Spinal cord (tissue), 10 donors: Measurements from ENCODE around the gene HYCC1. TPM values are rescaled to one million over a fixed set of nuclear protein-coding genes. Genes with fewer than 3 reads are reported as not detected.
"Not testable (repeated sequence)": the region's sequence is repeated elsewhere in the genome, so short reads cannot be mapped to it uniquely, and the experiment has no call there.

Experiments used
- DNase-seq, 6 donors: peaks; one replicate each; pipeline versions ENCODE4 v3.0.0 to v3.0.0-alpha.2; 2013 to 2015; ENCODE audit warnings: low spot score in 6 of 6, low read depth in 4 of 6
- H3K27ac ChIP-seq: one replicate; pipeline ENCODE4 v1.5.1; 2013; ENCODE audit warnings: low read depth, low read length, control low read depth
- H3K27me3 ChIP-seq: one replicate; pipeline ENCODE4 v1.6.1; 2013; ENCODE audit warnings: low read length; ENCODE audit not compliant: control insufficient read depth, insufficient read depth
- H3K36me3 ChIP-seq: one replicate; pipeline ENCODE4 v1.6.1; 2013; ENCODE audit warnings: low read length; ENCODE audit not compliant: control insufficient read depth, insufficient read depth
- H3K4me1 ChIP-seq: one replicate; pipeline ENCODE4 v1.6.1; 2013; ENCODE audit warnings: low read length; ENCODE audit not compliant: control insufficient read depth, insufficient read depth
- H3K4me3 ChIP-seq: one replicate; pipeline ENCODE4 v1.5.1; 2013; ENCODE audit warnings: low read depth, low read length, control low read depth
- H3K9me3 ChIP-seq: one replicate; pipeline ENCODE4 v1.6.1; 2013; ENCODE audit warnings: low read length; ENCODE audit not compliant: control insufficient read depth, insufficient read depth
- WGBS: methylation state at CpG from one replicate; pipeline ENCODE4 v1.1.5; 2013; ENCODE audit warnings: missing lambda C conversion rate; ENCODE audit not compliant: insufficient coverage; 5-methylcytosine and 5-hydroxymethylcytosine counted together
- polyA plus RNA-seq, 2 donors: library from polyadenylated mRNA; unstranded; fragments of 120-200 nt; gene quantifications; one replicate each; pipeline ENCODE4 v1.2.1, GENCODE V29; 2013; ENCODE audit not compliant: insufficient read length in 2 of 2
- total RNA-seq, 2 donors: library from RNA; depleted of rRNA in 1 of 2; stranded (reverse); fragments of 120-200 nt in 1 of 2; fragments of >200 nt in 1 of 2; gene quantifications; one replicate each; pipeline versions ENCODE4 v1.2.3 to v1.2.4, GENCODE V29; 2013 to 2014
- donor health status: healthy.

Gene HYCC1
- total and polyA plus RNA-seq, 4 donors = 15.9 to 52.7 (median 27.1) TPM

DNA sequence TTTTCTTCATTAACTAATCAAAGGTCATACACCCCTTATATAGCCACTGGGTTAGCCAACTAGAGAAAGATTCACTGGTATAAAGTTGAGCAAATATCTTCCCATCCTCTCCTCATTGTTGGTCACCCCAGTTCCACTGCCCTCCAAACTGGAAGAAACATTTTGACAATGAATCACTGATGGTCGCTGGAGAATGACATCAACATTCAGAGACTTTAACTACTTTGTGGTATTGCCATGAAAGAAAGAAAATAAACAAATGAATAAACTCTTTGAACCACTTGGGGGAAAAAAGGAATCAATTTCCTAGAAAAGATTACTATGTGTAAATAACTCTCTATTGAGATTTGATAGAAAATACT, 23.4 kb downstream of the HYCC1 start:
- no CpG with 5 or more reads among the region's 1 CpG for WGBS
- H3K27me3 ChIP-seq = no peaks in the 10 kb centered on the region

DNA sequence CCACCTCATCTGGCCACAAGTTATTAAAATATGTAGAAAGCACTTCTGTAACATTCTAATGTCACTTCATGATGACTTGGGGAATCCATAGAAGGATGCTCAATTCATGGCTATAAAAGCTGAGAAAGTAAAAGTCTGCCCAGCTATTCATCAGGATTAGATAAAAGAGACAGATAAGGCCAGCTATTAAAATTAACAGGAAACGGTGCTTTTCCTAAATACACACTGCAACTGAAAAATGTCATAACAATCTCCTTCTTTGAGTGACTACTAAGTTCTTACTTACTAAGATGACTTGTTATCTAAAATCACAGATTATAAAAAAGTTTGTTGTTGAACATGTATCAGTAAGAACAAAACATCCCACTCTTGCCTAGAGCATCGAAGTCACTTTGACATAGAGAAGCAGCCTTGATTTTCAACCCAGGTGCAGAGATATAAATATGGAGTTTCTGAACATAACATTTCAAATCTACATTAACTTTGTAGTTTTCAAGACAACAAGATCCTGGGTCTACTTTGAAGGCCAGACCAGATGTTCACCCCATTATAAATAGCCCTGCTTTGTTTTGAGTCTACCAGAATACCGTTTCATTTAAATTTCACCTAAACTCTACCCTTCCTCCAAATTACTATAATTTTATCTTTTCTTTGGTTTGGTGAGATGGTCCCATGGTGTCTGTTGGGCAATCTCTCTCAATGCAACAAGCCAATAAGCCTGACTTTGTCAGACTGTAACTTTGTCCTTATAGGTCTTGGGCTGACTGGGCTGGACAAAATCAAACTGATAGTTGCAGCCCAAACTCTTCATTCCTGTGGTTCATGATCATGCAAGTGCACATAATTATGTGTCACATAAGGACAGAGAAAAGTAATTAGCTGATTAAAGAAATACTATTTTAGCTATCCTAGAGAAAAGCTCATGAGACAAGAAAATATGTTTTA, 24.0 kb downstream of the HYCC1 start:
- Histone ChIP-seq H3K27ac (no peak overlapping the region), H3K27me3 (no peaks in the 10 kb centered on the region), H3K4me1 (no peaks in the 10 kb centered on the region), H3K36me3 (no peaks in the 10 kb centered on the region), H3K9me3 (no peaks in the 10 kb centered on the region), H3K4me3 (no peak overlapping the region)
- DNase-seq = no peak
- WGBS = no CpG with 5 or more reads among the region's 3 CpGs

More for the DNA sequence above, 23.4 kb downstream of the HYCC1 start:
- DNase-seq = no peak
- H3K36me3 ChIP-seq = no peaks in the 10 kb centered on the region
- H3K4me3 ChIP-seq = no peak overlapping the region
- no peaks in the 10 kb centered on the region for H3K4me1 ChIP-seq
- no peaks in the 10 kb centered on the region for H3K9me3 ChIP-seq
- H3K27ac ChIP-seq = no peak overlapping the region

DNA sequence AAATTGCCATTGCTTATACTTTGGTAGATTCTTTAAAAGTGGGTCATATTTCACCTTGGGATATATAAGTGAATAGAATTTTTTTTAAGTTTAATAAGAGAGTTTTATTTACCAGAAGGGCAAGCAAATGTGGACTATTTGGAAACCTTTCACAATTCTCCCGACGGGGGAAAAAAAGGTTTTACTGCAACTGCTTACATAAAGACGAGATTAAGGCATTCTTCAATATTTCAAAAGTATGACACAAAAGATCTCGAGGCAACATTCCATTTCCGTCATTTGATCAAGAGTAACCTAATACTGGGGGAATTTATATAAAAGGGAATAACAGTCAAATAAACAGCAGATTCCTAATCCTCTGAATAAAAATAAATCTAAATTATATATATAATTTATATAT, 28.5 kb downstream of the HYCC1 start:
- H3K9me3 ChIP-seq = no peaks in the 10 kb centered on the region
- DNase-seq = no peak
- no peaks in the 10 kb centered on the region for H3K4me1 ChIP-seq
- H3K4me3 ChIP-seq = no peak overlapping the region
- no peaks in the 10 kb centered on the region for H3K36me3 ChIP-seq
- no peaks in the 10 kb centered on the region for H3K27me3 ChIP-seq
- H3K27ac ChIP-seq = no peak overlapping the region
- WGBS = no CpG with 5 or more reads among the region's 5 CpGs

DNA sequence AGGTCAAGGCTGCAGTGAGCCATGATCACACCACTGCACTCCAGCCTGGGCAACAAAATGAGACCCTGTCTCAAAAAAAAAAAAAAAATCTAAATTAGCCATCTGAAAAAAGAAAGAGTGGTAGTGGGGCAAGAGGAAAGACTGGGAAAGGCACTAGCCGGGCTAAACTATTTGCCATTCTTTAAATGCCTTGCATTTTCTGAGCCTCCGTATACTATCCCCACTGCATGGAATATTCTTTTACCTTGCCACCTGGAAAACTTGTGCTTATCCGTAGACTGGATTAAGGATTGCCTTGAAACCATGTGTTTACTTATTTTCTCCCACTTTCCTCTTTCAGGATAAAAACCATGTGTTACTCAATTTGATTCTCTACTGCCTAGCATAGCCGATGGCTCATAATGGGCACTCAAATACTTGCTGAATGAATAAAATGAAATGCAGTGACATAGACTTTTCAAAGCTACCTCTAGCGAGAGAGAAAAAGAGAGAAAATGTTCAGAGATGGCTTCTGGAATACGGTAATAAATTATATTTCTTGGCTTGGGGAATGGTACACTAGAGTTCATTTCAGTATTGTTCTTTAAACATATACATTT, 30.6 kb downstream of the HYCC1 start:
- Histone ChIP-seq H3K27ac (no peak overlapping the region), H3K36me3 (no peaks in the 10 kb centered on the region), H3K4me3 (no peak overlapping the region), H3K4me1 (no peaks in the 10 kb centered on the region), H3K27me3 (no peaks in the 10 kb centered on the region), H3K9me3 (no peaks in the 10 kb centered on the region)
- WGBS = 96% methylated on average over 3 of the region's 6 CpGs
- DNase-seq = no peak

DNA sequence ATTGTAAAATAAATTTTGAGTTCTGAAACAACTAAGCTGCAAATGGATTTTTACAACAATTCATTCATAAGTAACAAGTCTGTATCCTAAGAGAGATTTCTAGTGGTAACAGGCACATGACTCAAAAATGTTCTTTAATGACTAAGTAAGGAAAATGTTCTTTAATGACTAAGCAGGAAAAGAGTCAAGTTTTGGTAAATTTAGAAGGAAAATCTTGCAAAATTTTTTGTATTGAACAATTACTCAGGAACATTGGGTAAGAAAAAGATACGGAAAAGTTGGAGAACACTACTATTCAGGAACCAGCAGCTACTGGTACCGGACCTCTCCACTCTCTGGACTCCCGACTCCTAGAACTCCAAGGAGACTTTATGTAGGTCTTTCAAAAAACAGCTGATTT, 33.5 kb downstream of the HYCC1 start:
- no peak overlapping the region for H3K4me3 ChIP-seq
- no peaks in the 10 kb centered on the region for H3K9me3 ChIP-seq
- H3K27me3 ChIP-seq = no peaks in the 10 kb centered on the region
- no peaks in the 10 kb centered on the region for H3K36me3 ChIP-seq
- WGBS = 100% methylated on average over 3 of the region's 3 CpGs
- no peaks in the 10 kb centered on the region for H3K4me1 ChIP-seq
- DNase-seq = no peak
- H3K27ac ChIP-seq = no peak overlapping the region

DNA sequence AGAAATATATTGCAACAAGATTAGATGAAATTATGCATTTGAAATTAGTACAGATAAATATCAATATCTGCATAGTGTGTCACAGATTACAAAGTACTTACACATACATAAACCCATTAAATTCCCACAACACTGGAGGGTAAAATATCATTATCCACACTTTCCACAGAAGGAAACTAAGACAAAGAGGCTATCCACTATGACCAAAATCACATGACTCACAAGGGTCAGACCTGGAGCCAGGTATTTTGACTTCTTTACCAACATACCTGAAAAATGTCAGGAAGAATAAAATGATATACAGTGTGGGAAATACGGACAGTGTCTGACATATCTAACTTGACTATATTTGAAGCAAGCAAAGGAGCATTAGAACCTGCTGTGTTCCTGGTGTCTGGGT, 34.1 kb downstream of the HYCC1 start:
- Histone ChIP-seq H3K4me1 (no peaks in the 10 kb centered on the region), H3K27ac (no peak overlapping the region), H3K27me3 (no peaks in the 10 kb centered on the region), H3K4me3 (no peak overlapping the region), H3K36me3 (no peaks in the 10 kb centered on the region), H3K9me3 (no peaks in the 10 kb centered on the region)
- DNase-seq = no peak
- WGBS = 100% methylated on average over 1 of the region's 1 CpG

DNA sequence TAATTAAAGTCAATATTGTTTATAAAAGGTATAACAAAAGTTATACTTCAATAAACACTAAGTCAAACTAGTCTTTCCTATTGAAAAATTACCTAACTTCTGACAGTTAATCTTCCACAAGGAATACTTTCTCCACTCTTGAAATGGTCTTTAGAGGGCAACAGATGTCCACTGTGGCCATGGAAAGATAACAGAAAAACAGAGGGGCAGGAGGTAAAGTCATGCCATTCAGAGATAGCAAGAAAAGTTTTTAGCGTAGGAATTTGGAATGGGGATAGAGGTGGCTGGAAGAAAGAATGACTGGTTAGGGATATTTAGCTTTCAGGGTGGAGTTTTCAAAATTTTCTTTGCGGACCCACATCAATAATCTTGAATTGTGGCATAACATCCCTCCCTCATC, 34.7 kb downstream of the HYCC1 start:
- no CpG with 5 or more reads among the region's 2 CpGs for WGBS
- Histone ChIP-seq H3K4me3 (no peak overlapping the region), H3K9me3 (no peaks in the 10 kb centered on the region), H3K4me1 (no peaks in the 10 kb centered on the region), H3K27me3 (no peaks in the 10 kb centered on the region), H3K36me3 (no peaks in the 10 kb centered on the region), H3K27ac (no peak overlapping the region)
- no peak for DNase-seq

DNA sequence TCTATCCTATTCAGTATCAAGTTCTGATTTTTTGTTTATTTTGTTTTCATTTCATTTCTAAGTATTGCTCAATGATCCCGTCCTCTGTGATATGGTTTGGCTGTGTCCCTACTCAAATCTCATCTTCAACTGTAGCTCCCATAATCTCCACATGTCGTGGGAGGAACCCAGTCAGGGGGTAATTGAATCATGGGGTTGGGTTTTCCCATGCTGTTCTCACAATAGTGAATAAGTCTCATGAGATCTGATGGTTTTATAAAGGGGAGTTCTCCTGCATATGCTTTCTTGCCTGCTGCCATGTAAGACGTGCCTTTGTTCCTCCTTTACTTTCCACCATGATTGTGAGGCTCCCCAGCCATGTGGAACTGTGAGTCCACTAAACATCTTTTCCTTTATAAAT, 39.3 kb downstream of the HYCC1 start:
- not testable (repeated sequence) for DNase-seq, H3K9me3 ChIP-seq, H3K27me3 ChIP-seq, H3K4me1 ChIP-seq, H3K4me3 ChIP-seq, H3K36me3 ChIP-seq, H3K27ac ChIP-seq
- no CpG with 5 or more reads among the region's 3 CpGs for WGBS

DNA sequence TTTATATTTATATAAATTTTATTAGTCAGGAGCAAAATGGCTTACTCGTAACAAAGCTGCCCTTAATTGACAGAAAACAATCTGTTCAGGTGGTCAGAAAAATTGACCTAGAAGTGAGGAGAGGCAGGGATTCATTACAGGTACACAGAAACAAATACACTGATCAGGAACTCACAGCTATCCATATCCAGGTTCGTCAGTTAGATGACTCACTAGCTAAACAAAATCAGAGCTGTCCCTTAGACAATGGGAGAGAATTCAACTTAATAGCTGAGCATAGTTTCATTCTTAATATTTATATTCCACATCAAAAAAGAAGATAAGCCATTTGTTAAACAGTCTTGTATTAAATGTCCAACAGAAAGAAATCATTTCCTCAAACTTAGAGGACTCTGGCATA, 41.7 kb downstream of the HYCC1 start:
- no peak overlapping the region for H3K27ac ChIP-seq
- WGBS = no CpG with 5 or more reads among the region's 2 CpGs
- DNase-seq = no peak
- no peak overlapping the region for H3K4me3 ChIP-seq
- H3K36me3 ChIP-seq = peaks cover 3% of the 10 kb centered on the region
- H3K9me3 ChIP-seq = no peaks in the 10 kb centered on the region
- H3K4me1 ChIP-seq = no peaks in the 10 kb centered on the region
- no peaks in the 10 kb centered on the region for H3K27me3 ChIP-seq

DNA sequence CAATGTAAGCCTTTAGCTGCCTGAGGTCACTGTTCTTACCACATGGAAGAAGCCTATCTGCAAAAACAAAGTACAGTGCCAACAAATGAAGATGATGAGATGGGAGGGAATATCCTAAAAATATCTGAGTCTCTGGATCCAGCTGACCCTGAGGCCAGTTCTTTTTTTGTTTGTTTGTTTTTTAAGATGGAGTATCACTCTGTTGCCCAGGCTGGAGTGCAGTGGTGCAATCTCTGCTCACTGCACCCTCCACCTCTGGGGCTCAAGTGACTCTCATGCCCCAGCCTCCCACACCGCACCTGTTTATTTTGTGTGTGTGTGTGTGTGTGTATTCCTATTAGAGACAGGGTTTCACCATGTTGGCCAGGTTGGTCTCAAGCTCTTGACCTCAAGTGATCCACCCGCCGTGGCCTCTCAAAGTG, 44.9 kb downstream of the HYCC1 start:
- WGBS = 95% methylated on average over 2 of the region's 3 CpGs
- Histone ChIP-seq H3K4me1 (no peaks in the 10 kb centered on the region), H3K27ac (no peak overlapping the region)

More for the DNA sequence above, 44.9 kb downstream of the HYCC1 start:
- Histone ChIP-seq H3K27me3 (no peaks in the 10 kb centered on the region), H3K4me3 (no peak overlapping the region), H3K36me3 (peaks cover 3% of the 10 kb centered on the region), H3K9me3 (no peaks in the 10 kb centered on the region)
- no peak for DNase-seq
